ENCODE results near the gene PRCD.
A peak's percentile ranks its signal among the peaks of the same experiment; 100 is the strongest.

The PRCD gene

DNA sequence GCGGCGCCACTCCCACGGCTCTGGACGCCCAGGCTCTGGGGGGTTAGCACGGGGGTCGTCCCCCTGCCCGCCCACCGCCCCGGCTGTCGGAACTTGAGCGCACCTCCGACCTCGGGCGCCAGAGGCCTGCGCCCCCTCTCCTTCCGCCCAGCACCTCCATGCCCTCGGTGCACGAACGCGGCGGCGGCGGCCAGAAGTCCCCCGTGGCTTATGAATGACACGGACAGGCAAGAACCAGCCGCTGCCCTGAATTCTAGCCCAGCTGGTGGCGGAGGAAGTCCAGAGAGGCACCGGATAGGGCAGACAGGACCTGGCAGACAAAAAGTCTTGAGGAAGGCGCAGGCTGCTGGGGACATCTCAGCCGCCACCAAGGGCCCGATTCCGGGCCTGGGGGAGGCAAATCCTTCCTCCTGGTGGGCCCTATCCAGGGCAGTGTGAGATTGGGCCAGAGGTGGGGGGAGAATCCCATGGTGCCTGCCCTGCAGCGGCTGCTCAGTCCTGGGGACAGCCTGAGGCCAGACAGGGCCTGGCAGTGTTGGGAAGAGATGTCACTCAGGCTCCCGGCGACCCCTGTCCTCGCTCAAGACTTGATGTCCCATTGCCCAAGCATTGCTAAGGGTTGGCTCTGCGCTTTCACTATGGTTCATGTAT is 1.4 kb upstream of the PRCD start:
- no peak for FAIRE-seq
- TF ChIP-seq POLR2AphosphoS5 (IDR thresholded peaks at IDR 0.05; ENCODE audit: low read depth, low read length) (no peak), POLR2A (IDR thresholded peaks at IDR 0.05; ENCODE audit: low read depth, low read length) (no peak), TAF1 (IDR thresholded peaks at IDR 0.05; ENCODE audit: borderline replicate concordance, low read depth, low read length) (no peak)
- DNase-seq (ENCODE audit: insufficient read length), result peak; percentile 32

DNA sequence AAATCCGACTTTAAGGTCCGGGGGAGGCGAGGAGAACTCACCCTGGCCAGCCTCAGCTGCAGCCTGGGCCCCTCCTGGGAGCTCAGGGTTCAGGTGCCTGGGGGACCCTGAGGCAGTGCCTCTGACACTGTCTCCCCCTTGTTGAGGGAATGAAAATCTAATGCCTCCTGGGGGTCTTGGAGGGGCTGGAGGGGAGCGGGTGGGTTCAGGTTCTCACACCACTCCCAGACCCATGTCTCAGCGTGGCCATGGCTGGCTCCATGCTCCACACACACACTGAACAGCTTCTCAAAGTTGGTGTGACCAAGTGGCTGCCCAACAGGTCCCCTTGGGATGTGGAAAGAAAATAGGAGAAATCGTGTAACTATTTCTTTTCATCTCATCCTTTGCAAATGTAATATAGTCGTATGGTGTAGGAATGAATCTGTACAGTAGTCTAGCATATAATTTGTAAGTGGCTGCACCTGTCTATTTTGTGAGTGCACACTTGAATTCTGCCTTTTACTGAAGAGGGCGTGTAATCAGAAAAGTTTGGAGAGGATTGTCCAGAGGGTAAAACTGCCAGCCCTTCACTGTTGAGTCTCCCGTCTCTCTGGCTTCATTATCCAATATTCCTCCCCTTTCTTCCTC is 788 bp upstream of the PRCD start:
- DNase-seq (ENCODE audit: insufficient read length) (peak; percentile 22), FAIRE-seq (no peak)
- TF ChIP-seq TAF1 (IDR thresholded peaks at IDR 0.05; ENCODE audit: borderline replicate concordance, low read depth, low read length) (no peak), POLR2AphosphoS5 (IDR thresholded peaks at IDR 0.05; ENCODE audit: low read depth, low read length) (no peak), POLR2A (IDR thresholded peaks at IDR 0.05; ENCODE audit: low read depth, low read length) (no peak)

DNA sequence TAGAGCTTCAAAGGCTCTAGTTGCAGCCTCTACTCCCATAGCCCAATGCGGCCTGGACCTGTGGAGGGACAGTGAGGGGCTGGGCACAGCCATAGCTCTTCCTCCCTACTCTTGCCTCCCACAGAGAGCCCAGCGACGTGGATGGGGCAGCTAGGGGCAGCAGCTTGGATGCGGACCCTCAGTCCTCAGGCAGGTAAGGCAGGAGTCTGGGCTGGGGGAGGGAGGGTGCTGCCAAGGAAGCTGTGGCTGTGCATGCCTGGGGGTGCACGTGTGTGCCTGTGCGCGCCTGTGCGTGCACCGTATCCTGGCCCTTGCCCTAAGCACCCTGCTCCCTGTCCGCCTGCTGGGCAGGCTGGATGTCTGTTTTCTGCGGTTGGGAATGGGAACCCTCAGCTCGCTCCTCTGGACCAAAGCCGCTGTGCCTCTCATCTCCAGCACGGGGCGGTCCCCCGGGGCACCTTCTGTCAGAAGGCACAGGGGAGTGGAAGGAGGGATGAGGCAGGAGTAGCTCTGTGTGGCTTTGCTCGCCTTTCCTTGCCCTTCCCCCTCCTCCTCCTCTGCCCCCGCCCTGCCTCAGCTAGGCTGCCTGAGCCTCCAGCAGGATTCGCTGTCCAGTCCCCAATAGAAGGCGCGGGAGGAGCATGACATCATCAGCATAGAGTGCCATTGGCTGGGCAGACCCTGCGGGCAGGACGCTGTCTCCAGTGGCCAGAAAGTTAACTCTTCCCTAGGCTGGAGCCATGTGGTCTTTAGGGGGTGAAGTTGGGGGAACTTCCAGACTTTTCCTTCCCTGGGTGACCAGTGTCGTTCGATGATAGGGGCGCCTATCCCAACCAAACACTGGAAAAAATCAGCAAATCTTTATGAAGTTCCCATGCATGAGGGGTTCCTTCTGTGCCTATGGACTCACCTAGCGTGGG is 797 bp downstream of the PRCD start:
- TF ChIP-seq TAF1 (IDR thresholded peaks at IDR 0.05; ENCODE audit: borderline replicate concordance, low read depth, low read length), result no peak
- no peak for TF ChIP-seq POLR2AphosphoS5 (IDR thresholded peaks at IDR 0.05; ENCODE audit: low read depth, low read length)
- no peak for TF ChIP-seq POLR2A (IDR thresholded peaks at IDR 0.05; ENCODE audit: low read depth, low read length)
- peak; percentile 5 for FAIRE-seq
- DNase-seq (ENCODE audit: insufficient read length), result peak; percentile 54

DNA sequence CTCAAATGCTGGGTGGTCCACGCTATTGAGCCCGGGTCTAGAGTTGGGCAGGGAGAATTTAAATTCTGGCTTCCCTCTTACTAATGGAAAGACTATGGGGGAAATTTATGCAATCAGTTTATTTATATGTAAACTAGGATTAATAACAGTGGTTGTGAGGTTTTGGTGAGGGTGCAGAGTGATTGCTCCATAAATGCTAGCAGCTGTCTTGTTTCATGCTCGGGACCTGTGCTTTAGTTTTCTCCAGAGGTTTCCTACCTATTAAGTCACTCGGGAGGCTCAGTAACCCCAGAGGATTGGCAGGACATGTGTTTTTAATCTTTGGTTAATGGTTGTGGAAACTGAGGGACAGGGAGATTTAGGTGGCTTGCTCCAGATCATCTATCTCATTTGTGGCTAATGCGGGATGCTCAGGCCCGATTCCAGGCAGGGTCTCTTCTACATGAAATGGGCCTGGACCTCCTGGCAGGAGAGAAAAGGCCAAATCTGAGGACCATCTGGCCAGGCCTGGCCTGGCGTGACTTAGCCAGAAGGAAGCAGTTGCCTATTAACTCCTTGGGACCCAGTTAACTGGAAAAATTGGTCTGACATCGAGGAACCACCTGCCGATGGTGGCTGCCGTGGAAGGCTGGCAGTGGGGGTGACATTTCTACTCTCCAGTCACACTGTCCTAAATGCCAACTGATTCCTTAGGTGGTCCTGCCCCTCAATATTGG is 2.1 kb downstream of the PRCD start:
- TF ChIP-seq POLR2AphosphoS5 (IDR thresholded peaks at IDR 0.05; ENCODE audit: low read depth, low read length) (no peak), TAF1 (IDR thresholded peaks at IDR 0.05; ENCODE audit: borderline replicate concordance, low read depth, low read length) (no peak), POLR2A (IDR thresholded peaks at IDR 0.05; ENCODE audit: low read depth, low read length) (no peak)
- FAIRE-seq, result no peak
- no peak for DNase-seq (ENCODE audit: insufficient read length)

- FAIRE-seq (no peak), DNase-seq (ENCODE audit: insufficient read length) (no peak)
- TF ChIP-seq POLR2A (IDR thresholded peaks at IDR 0.05; ENCODE audit: low read depth, low read length), result no peak
- no peak for TF ChIP-seq TAF1 (IDR thresholded peaks at IDR 0.05; ENCODE audit: borderline replicate concordance, low read depth, low read length)
- no peak for TF ChIP-seq POLR2AphosphoS5 (IDR thresholded peaks at IDR 0.05; ENCODE audit: low read depth, low read length)
Measured at GRCh38 chr17:76542566-76542971, 2.7 kb downstream of the PRCD start.

- FAIRE-seq, result no peak
Measured at GRCh38 chr17:76542984-76543383, 3.1 kb downstream of the PRCD start.

GRCh38 chr17:76543482-76543825 is 3.6 kb downstream of the PRCD start:
- no peak for DNase-seq (ENCODE audit: insufficient read length)
- TF ChIP-seq POLR2AphosphoS5 (IDR thresholded peaks at IDR 0.05; ENCODE audit: low read depth, low read length) (no peak), POLR2A (IDR thresholded peaks at IDR 0.05; ENCODE audit: low read depth, low read length) (no peak), TAF1 (IDR thresholded peaks at IDR 0.05; ENCODE audit: borderline replicate concordance, low read depth, low read length) (no peak)
- no peak for FAIRE-seq

More at GRCh38 chr17:76542984-76543383, 3.1 kb downstream of the PRCD start:
- no peak for DNase-seq (ENCODE audit: insufficient read length)
- TF ChIP-seq TAF1 (IDR thresholded peaks at IDR 0.05; ENCODE audit: borderline replicate concordance, low read depth, low read length), result no peak
- TF ChIP-seq POLR2AphosphoS5 (IDR thresholded peaks at IDR 0.05; ENCODE audit: low read depth, low read length), result no peak
- TF ChIP-seq POLR2A (IDR thresholded peaks at IDR 0.05; ENCODE audit: low read depth, low read length), result no peak

DNA sequence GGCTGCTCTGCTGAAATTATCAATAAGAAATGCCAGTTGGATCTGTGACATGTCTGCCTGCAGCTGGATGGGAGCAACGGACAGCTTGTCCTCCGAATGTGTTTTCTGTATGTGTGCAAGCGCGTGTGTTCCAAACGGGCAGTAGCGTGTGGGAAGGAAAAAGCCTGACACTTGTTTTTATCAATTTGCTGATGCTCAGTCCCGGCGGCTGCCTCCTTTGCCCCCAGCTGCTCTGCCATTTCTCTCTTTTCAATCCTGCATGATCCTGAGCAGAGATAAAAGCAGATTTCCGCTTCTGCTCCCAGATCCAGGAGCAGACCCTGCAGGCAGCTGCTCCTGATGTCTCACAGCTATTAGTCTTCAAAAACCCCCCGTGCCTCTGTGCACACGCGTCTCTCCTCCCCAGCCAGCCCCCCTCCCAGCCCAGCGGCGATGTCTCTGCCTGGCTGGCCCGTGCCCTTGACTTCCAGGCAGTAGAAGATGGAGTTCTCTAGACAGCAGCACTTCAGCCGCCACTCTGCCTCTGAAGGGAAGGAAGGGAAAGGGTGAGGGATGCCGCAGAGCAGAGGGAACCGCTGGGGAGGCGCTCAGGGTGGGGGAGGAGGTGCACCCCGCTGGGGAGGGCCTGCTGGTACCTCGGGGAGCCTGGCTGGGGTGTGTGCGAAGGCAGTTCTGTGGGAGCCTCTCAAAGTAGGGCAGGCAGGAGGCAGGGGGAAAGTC is 4.1 kb downstream of the PRCD start:
- FAIRE-seq (no peak), DNase-seq (ENCODE audit: insufficient read length) (no peak)
- TF ChIP-seq POLR2A (IDR thresholded peaks at IDR 0.05; ENCODE audit: low read depth, low read length) (no peak), POLR2AphosphoS5 (IDR thresholded peaks at IDR 0.05; ENCODE audit: low read depth, low read length) (no peak), TAF1 (IDR thresholded peaks at IDR 0.05; ENCODE audit: borderline replicate concordance, low read depth, low read length) (no peak)

DNA sequence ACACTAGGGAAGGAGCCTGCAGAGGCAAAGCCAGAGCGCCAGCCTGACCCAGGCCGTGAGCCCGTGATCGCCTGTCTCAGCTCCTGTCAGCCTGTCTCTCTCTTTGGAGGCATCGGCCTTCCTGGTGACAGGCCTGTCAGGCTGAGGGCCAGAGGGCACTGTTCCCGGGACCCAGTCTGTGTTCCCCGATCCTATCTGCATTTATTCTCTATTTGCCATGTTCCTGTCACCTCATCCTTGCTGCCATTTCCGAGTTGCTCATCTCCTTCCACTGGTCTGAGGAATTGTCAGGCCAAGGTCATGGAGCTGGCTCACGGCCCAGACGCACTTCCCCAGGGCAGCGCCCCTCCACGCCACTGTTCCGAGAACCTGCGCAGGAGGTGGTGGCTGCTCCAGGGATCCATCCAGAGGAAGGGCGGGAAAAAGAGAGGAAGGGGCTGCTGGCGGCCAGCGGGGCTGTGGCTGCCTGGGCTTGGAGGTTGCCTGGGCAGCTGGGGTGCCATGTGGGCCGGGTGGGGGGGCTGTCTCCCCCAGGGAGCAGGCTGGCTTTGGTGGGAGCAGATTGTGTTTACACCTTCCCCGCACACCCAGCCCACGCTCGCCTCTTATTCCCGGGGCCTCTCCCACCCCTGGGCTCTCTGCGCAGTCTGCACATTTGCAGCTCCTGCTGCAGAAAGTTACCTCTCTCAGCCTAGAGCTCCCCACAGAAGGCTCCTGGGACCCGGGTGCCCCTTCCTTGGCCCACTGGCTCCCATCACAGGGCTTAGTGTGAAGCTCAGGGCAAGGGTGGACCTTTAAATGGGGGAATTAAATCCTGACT is 4.9 kb downstream of the PRCD start:
- TF ChIP-seq POLR2AphosphoS5 (IDR thresholded peaks at IDR 0.05; ENCODE audit: low read depth, low read length) (no peak), TAF1 (IDR thresholded peaks at IDR 0.05; ENCODE audit: borderline replicate concordance, low read depth, low read length) (no peak), POLR2A (IDR thresholded peaks at IDR 0.05; ENCODE audit: low read depth, low read length) (no peak)

More for the DNA sequence above, 4.9 kb downstream of the PRCD start:
- no peak for DNase-seq (ENCODE audit: insufficient read length)
- no peak for FAIRE-seq

Measured in GM12892 (cell line).